Naive thymus-derived CD4-positive, alpha-beta T cell (primary cell): Measurements from ENCODE around the gene KRTAP21-3. TPM values are rescaled to one million over a fixed set of nuclear protein-coding genes. Genes with fewer than 3 reads are reported as not detected.

Experiments
- ATAC-seq: fragments of 150-1000 bp; cut with Tn5 transposase; 2 replicates; pipeline ENCODE4 v1.10.0; 2021; ENCODE audit warnings: mild to moderate bottlenecking, moderate library complexity
- CTCF ChIA-PET: fragments of 350-600 bp; sonication (Branson Sonifier 250); formaldehyde crosslinking; loops from one replicate; lab custom pipeline; 2021; ENCODE audit warnings: antibody characterized with exemption; lab: Charles Lee
- POLR2A ChIA-PET: fragments of 350-600 bp; sonication (Branson Sonifier 250); formaldehyde crosslinking; loops from one replicate; lab custom pipeline; 2021; ENCODE audit warnings: antibody characterized with exemption, inconsistent platforms; lab: Charles Lee
- DNase-seq, 9 donors: peaks; one replicate each; pipeline versions ENCODE4 v3.0.0 to v3.0.0-alpha.2; 2020 to 2022; ENCODE audit warnings: mixed read lengths in 1 of 9
- H3K27ac ChIP-seq: one replicate; pipeline ENCODE4 v1.7.0; 2013; ENCODE audit warnings: mild to moderate bottlenecking, low read depth, low read length, moderate library complexity
- H3K27me3 ChIP-seq, 2 donors: one replicate each; pipeline ENCODE4 v1.7.0; 2013; ENCODE audit warnings: low read length in 2 of 2, mild to moderate bottlenecking in 2 of 2, moderate library complexity in 2 of 2; ENCODE audit not compliant: control insufficient read depth in 2 of 2, insufficient read depth in 2 of 2
- H3K36me3 ChIP-seq, 3 experiments: 1 replicate in 2 of 3; 2 replicates in 1 of 3; pipeline ENCODE4 v1.7.0; 2013; ENCODE audit warnings: low read length in 3 of 3, mild to moderate bottlenecking in 3 of 3, moderate library complexity in 1 of 3; ENCODE audit not compliant: insufficient read depth in 3 of 3, control insufficient read depth in 2 of 3
- H3K4me1 ChIP-seq, 2 donors: one replicate each; pipeline ENCODE4 v1.7.0; 2013; ENCODE audit warnings: low read length in 2 of 2, mild to moderate bottlenecking in 2 of 2, moderate library complexity in 1 of 2; ENCODE audit not compliant: control insufficient read depth in 2 of 2, insufficient read depth in 2 of 2
- H3K4me3 ChIP-seq: 2 replicates; pipeline ENCODE4 v1.7.0; 2013; ENCODE audit warnings: mild to moderate bottlenecking, low read length
- H3K9me3 ChIP-seq, 3 experiments: 1 replicate in 2 of 3; 2 replicates in 1 of 3; pipeline ENCODE4 v1.7.0; 2013; ENCODE audit warnings: low read length in 3 of 3; ENCODE audit not compliant: control insufficient read depth in 2 of 3
- H3K27ac Mint-ChIP-seq, 9 donors: one replicate each; pipeline ENCODE4 v1.8.0; 2020 to 2022; ENCODE audit warnings: mixed read lengths in 9 of 9, mild to moderate bottlenecking in 8 of 9, moderate library complexity in 5 of 9, inconsistent platforms in 2 of 9
- H3K27me3 Mint-ChIP-seq, 5 donors: one replicate each; pipeline ENCODE4 v1.8.0; 2021 to 2022; ENCODE audit warnings: mixed read lengths in 5 of 5, mild to moderate bottlenecking in 1 of 5
- H3K36me3 Mint-ChIP-seq, 5 donors: one replicate each; pipeline ENCODE4 v1.8.0; 2020 to 2022; ENCODE audit warnings: mixed read lengths in 5 of 5, mild to moderate bottlenecking in 3 of 5, inconsistent platforms in 1 of 5
- H3K4me1 Mint-ChIP-seq, 7 donors: one replicate each; pipeline ENCODE4 v1.8.0; 2020 to 2022; ENCODE audit warnings: mixed read lengths in 7 of 7, mild to moderate bottlenecking in 3 of 7, inconsistent platforms in 1 of 7
- H3K4me3 Mint-ChIP-seq, 10 donors: one replicate each; pipeline ENCODE4 v1.8.0; 2020 to 2022; ENCODE audit warnings: mild to moderate bottlenecking in 10 of 10, mixed read lengths in 10 of 10, moderate library complexity in 6 of 10, inconsistent platforms in 2 of 10
- H3K9me3 Mint-ChIP-seq, 11 donors: one replicate each; pipeline ENCODE4 v1.8.0; 2020 to 2022; ENCODE audit warnings: mixed read lengths in 11 of 11, mild to moderate bottlenecking in 4 of 11, inconsistent platforms in 1 of 11, moderate library complexity in 1 of 11
- intact Hi-C, 2 donors: fragments of 100-400 bp; cut with micrococcal nuclease; formaldehyde crosslinking; loops; one replicate each; pipeline ENCODE4 v1.15.1; 2023
- polyA plus RNA-seq, 2 donors: library from polyadenylated mRNA; unstranded; fragments of 300-500 nt; fragmentation: Illumina TruSeq; gene quantifications; one replicate each; pipeline ENCODE4 v1.2.3, GENCODE V29; 2021
- total RNA-seq, 6 experiments: library from RNA in 5 of 6; stranded (reverse) in 5 of 6; gene quantifications; 1 replicate in 5 of 6; 2 replicates in 1 of 6; pipeline ENCODE4 v1.2.3 and lab custom pipeline; 2021 to 2026

Gene KRTAP21-3
- total and polyA plus RNA-seq, 7 experiments from 2014 or later, result not detected

GRCh38 chr21:30674312-30674711, 44.3 kb downstream of the KRTAP21-3 start:
- no peak for ATAC-seq

GRCh38 chr21:30672985-30673650, 45.5 kb downstream of the KRTAP21-3 start:
- H3K9me3 ChIP-seq, result no peaks in the 10 kb centered on the region
- no peaks in the 10 kb centered on the region for H3K27me3 ChIP-seq
- Mint-ChIP-seq H3K4me1 (no peaks in the 10 kb centered on the region), H3K9me3 (peaks cover 4 to 17% (median 6%) of the 10 kb centered on the region in 11 donors), H3K27ac (no peak overlapping the region), H3K27me3 (peaks cover 3 to 34% (median 14%) of the 10 kb centered on the region in 5 donors), H3K36me3 (peaks cover 0 to 3% (median 0%) of the 10 kb centered on the region in 5 donors), H3K4me3 (no peak overlapping the region)
- no peaks in the 10 kb centered on the region for H3K4me1 ChIP-seq
- H3K4me3 ChIP-seq, result no peak overlapping the region
- intact Hi-C loops, result no loop called here
- DNase-seq (no peak), ATAC-seq (no peak)
- H3K27ac ChIP-seq, result no peak overlapping the region
- POLR2A ChIA-PET, result no interaction called here
- H3K36me3 ChIP-seq, result no peaks in the 10 kb centered on the region
- CTCF ChIA-PET, result no interaction called here

More at GRCh38 chr21:30674312-30674711, 44.3 kb downstream of the KRTAP21-3 start:
- no peak overlapping the region for H3K4me3 Mint-ChIP-seq
- H3K4me1 Mint-ChIP-seq, result no peaks in the 10 kb centered on the region
- Histone ChIP-seq H3K4me1 (no peaks in the 10 kb centered on the region), H3K27me3 (no peaks in the 10 kb centered on the region), H3K9me3 (no peaks in the 10 kb centered on the region), H3K36me3 (no peaks in the 10 kb centered on the region), H3K27ac (no peak overlapping the region), H3K4me3 (no peak overlapping the region)
- peaks cover 0 to 3% (median 0%) of the 10 kb centered on the region in 5 donors for H3K36me3 Mint-ChIP-seq
- intact Hi-C loops, result no loop called here
- DNase-seq, result no peak
- ChIA-PET POLR2A (no interaction called here), CTCF (no interaction called here)
- no peak overlapping the region for H3K27ac Mint-ChIP-seq
- peaks cover 0 to 14% (median 6%) of the 10 kb centered on the region in 11 donors for H3K9me3 Mint-ChIP-seq
- H3K27me3 Mint-ChIP-seq, result peaks cover 0 to 34% (median 14%) of the 10 kb centered on the region in 5 donors

GRCh38 chr21:30668776-30669175, 49.8 kb downstream of the KRTAP21-3 start:
- Mint-ChIP-seq H3K4me3 (no peak overlapping the region), H3K27ac (no peak overlapping the region), H3K4me1 (no peaks in the 10 kb centered on the region), H3K9me3 (peaks cover 2 to 18% (median 5%) of the 10 kb centered on the region in 11 donors), H3K36me3 (peaks cover 0 to 3% (median 0%) of the 10 kb centered on the region in 5 donors), H3K27me3 (peaks cover 3 to 17% (median 9%) of the 10 kb centered on the region in 5 donors)
- ChIA-PET CTCF (no interaction called here), POLR2A (no interaction called here)
- Histone ChIP-seq H3K27me3 (no peaks in the 10 kb centered on the region), H3K36me3 (no peaks in the 10 kb centered on the region), H3K27ac (no peak overlapping the region), H3K4me3 (no peak overlapping the region), H3K4me1 (no peaks in the 10 kb centered on the region), H3K9me3 (no peaks in the 10 kb centered on the region)
- ATAC-seq, result no peak
- no peak for DNase-seq
- intact Hi-C loops, result no loop called here

Other genes starting within 250 kb of the KRTAP21-3 start
- not detected for gene KRTAP19-1, start 238.4 kb downstream of the KRTAP21-3 start, total RNA-seq
- gene KRTAP19-1, start 238.4 kb downstream of the KRTAP21-3 start, polyA plus RNA-seq, result not detected
- not detected for gene KRTAP19-2, start 231.3 kb downstream of the KRTAP21-3 start, total RNA-seq
- gene KRTAP19-2, start 231.3 kb downstream of the KRTAP21-3 start, polyA plus RNA-seq, result not detected
- gene KRTAP19-3, start 226.8 kb downstream of the KRTAP21-3 start, total RNA-seq, result not detected
- not detected for gene KRTAP19-3, start 226.8 kb downstream of the KRTAP21-3 start, polyA plus RNA-seq
- gene KRTAP19-4, start 221.6 kb downstream of the KRTAP21-3 start, total RNA-seq, result not detected
- not detected for gene KRTAP19-4, start 221.6 kb downstream of the KRTAP21-3 start, polyA plus RNA-seq
- gene KRTAP19-5, start 216.6 kb downstream of the KRTAP21-3 start, total RNA-seq, result not detected
- gene KRTAP19-5, start 216.6 kb downstream of the KRTAP21-3 start, polyA plus RNA-seq, result not detected
- not detected for gene KRTAP19-6, start 176.9 kb downstream of the KRTAP21-3 start, total RNA-seq
- not detected for gene KRTAP19-6, start 176.9 kb downstream of the KRTAP21-3 start, polyA plus RNA-seq
- not detected for gene KRTAP19-7, start 157.5 kb downstream of the KRTAP21-3 start, total RNA-seq
- not detected for gene KRTAP19-7, start 157.5 kb downstream of the KRTAP21-3 start, polyA plus RNA-seq
- not detected for gene KRTAP22-2, start 128.4 kb downstream of the KRTAP21-3 start, total RNA-seq
- not detected for gene KRTAP22-2, start 128.4 kb downstream of the KRTAP21-3 start, polyA plus RNA-seq
- gene KRTAP6-3, start 126.3 kb downstream of the KRTAP21-3 start, total RNA-seq, result not detected
- not detected for gene KRTAP6-3, start 126.3 kb downstream of the KRTAP21-3 start, polyA plus RNA-seq
- not detected for gene KRTAP6-2, start 119.9 kb downstream of the KRTAP21-3 start, total RNA-seq
- not detected for gene KRTAP6-2, start 119.9 kb downstream of the KRTAP21-3 start, polyA plus RNA-seq
- gene KRTAP22-1, start 117.7 kb downstream of the KRTAP21-3 start, total RNA-seq, result not detected
- not detected for gene KRTAP22-1, start 117.7 kb downstream of the KRTAP21-3 start, polyA plus RNA-seq
- not detected for gene KRTAP6-1, start 104.8 kb downstream of the KRTAP21-3 start, total RNA-seq
- not detected for gene KRTAP6-1, start 104.8 kb downstream of the KRTAP21-3 start, polyA plus RNA-seq
- not detected for gene KRTAP20-1, start 102.4 kb downstream of the KRTAP21-3 start, total RNA-seq
- gene KRTAP20-1, start 102.4 kb downstream of the KRTAP21-3 start, polyA plus RNA-seq, result not detected
- not detected for gene KRTAP20-4, start 98.2 kb downstream of the KRTAP21-3 start, total RNA-seq
- gene KRTAP20-4, start 98.2 kb downstream of the KRTAP21-3 start, polyA plus RNA-seq, result not detected
- gene KRTAP20-2, start 83.6 kb downstream of the KRTAP21-3 start, total RNA-seq, result not detected
- gene KRTAP20-2, start 83.6 kb downstream of the KRTAP21-3 start, polyA plus RNA-seq, result not detected
- gene KRTAP20-3, start 75.9 kb downstream of the KRTAP21-3 start, total RNA-seq, result not detected
- gene KRTAP20-3, start 75.9 kb downstream of the KRTAP21-3 start, polyA plus RNA-seq, result not detected
- not detected for gene KRTAP21-2, start 28.5 kb upstream of the KRTAP21-3 start, total RNA-seq
- gene KRTAP21-2, start 28.5 kb upstream of the KRTAP21-3 start, polyA plus RNA-seq, result not detected
- gene KRTAP21-1, start 36.7 kb upstream of the KRTAP21-3 start, total RNA-seq, result not detected
- gene KRTAP21-1, start 36.7 kb upstream of the KRTAP21-3 start, polyA plus RNA-seq, result not detected
- gene KRTAP8-1, start 94.5 kb upstream of the KRTAP21-3 start, total RNA-seq, result not detected
- gene KRTAP8-1, start 94.5 kb upstream of the KRTAP21-3 start, polyA plus RNA-seq, result not detected
- gene KRTAP7-1, start 111.0 kb upstream of the KRTAP21-3 start, total RNA-seq, result not detected
- not detected for gene KRTAP7-1, start 111.0 kb upstream of the KRTAP21-3 start, polyA plus RNA-seq
- not detected for gene KRTAP11-1, start 162.8 kb upstream of the KRTAP21-3 start, total RNA-seq
- gene KRTAP11-1, start 162.8 kb upstream of the KRTAP21-3 start, polyA plus RNA-seq, result not detected